COLO668 (cell line): ENCODE measurements around the gene CABP5.

Experiments used
- DNase-seq: peaks from one replicate; lab custom pipeline; 2025; ENCODE audit not compliant: unreplicated experiment; lab: John Stamatoyannopoulos, UW

CABP5 gene

GRCh38 chr19:48033604-48034003 is 10.3 kb downstream of the CABP5 start:
- no peak for DNase-seq

DNA sequence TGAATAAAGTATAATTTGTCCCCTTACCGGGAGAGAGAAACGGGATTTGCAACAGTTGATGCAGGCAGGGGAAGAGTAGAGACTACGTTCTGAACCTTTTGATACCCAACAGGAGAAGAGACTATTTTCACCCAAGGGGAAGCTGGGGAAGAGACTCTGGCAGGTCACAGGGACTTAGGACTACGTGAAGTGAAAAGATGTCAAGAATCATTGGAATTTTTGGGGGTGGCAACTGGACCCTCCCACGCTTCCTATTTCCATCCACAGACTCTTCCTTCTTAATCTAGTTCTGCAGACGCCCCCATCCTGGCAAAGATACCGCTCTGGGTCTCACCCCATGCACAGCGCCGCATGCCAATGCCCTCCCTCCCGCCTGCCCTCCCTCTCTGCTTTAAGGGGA is 13.8 kb downstream of the CABP5 start:
- DNase-seq, result no peak

DNA sequence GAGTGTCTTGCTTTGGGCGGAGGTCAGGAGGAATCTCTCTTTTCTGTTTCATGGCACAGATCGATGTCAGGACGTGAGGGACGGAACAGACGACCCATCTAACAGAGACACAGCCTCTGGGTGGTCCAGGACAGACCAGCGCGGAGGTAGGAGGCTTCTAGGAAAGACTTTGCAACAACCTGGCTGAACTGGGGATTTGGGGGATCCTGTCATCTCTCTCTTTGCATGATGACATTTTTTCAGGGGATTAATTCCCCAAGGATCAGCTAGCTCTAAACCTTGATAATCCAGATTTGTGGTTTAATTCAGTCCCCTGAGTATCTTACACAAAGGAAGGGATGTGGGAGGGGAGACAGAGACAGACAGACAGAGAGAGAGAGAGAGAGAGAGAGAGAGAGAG is 14.4 kb downstream of the CABP5 start:
- DNase-seq, result no peak

DNA sequence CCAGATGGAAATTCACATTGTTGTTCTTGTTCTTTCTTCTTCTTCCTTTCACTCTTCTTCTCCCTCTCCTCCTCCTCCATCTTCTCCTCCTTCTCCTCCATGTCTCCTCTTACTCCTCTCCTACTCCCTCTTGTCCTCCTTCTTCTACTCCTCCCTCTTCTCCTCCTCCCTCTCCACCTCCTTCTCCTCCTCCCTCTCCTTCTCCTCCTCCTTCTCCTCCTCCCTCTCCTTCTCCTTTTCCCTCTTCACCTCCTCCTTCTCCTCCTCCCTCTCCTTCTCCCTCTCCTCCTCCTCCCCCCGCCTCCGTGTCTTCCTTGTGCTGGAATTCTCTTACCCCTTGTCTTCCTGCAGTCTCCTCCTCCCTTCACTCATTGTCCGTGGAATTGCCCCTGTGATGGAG is 18.4 kb downstream of the CABP5 start:
- no peak for DNase-seq

DNA sequence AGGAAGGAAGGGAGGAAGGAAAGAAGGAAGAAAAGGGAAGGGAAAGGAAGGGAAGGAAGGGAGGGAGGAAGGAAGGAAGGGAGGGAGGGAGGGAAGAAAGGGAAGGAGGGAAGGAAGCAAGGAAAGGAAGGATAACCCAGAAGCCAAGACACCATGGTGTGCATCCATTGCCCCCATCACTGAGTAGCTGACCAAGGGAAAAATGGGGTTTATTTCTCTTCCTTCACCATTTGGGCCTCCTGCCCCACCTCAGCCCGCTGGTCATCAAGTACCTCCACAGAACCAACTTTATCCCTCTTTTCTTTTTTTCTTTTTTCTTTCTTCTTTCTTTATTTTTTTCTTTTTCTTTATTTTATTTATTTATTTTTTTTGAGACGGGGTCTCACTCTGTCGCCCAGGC is 20.4 kb downstream of the CABP5 start:
- DNase-seq, result no peak

DNA sequence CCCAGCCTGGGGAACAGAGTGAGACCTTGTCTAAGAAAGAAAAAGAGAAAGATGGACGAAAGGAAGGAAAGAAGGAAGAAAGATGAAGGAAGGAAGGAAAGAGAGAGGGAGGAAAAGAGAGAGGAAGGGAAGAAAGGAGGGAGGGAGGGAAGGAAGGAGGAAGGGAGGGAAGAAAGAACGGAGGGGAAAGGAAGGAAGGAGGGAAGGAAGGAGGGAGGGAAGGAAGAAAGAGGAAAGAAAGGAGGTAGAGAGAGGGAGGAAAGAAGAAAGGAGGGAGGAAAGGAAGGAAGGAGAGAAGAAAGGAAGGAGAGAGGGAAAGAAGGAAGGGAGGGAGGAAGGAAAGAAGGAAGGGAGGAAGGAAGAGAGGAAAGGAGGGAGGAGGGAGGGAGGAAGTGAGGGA is 20.9 kb downstream of the CABP5 start:
- DNase-seq, result no peak

DNA sequence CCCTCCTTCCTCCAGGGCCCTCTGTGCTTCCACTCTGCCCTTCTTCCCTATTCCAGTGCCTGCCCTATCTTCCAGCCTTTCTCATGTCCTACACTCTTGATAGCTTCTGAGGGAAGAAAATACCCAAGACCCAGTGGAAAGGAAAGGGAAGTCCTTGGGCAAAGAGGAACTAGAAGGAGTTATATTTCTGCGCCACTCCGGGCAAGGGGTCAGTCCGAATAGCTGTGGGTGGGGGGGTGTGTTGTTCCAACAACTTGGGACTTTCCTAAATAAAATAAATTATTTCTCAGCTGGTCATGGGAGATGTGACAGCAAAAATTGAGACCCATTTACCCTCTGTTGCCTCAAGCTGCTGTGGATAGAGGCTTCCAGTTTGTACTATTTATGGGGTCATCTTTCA is 23.2 kb downstream of the CABP5 start:
- DNase-seq, result no peak

DNA sequence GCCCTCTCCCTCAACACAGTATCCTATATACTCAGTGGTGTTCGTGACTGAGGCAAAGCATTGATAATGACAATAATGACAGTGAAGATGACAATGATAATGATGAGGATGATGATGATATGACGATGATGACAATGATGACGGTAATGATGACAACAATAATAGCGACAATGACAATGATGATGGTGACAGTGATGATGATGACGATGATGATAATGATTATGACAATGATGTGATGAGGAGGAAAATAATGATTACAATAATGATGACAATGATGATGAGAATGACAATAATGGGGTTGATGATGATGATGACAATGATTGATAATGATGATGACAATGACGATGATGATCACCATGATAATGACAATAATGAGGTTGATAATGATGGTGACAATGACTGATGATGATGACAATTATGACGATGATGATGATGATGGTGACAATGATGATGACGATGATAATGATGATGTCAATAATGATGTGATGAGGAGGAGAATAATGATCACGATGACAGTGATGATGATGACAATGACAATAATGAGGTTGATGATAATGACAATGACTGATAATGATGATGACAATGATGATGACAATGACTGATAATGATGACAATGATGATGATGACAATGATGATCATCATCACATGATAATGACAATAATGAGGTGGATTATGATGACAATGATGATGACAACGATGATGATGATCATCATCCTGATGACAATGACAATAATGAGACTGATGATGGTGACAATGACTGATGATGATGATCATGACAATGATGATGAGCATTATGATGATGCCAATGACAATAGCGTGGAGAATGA is 32.7 kb downstream of the CABP5 start:
- no peak for DNase-seq

DNA sequence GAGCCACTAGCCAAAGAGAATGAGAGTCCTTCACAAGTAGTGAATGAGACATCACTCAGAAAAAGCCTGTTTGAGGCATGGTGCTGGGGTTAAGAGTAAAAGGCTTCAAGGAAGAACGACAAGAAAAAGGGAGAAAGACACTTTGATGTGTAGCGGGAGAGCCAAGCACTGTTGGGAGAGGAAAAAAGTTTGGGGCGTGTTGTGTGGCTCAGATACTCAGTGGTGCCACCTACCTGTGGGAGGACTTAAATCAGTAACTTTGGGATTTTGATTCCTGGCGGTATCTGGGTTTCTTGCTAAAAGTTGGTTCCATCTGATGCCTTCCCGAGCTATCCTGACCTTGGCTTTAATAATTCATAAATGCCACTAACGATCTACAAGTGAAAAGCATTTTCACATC is 37.1 kb downstream of the CABP5 start:
- no peak for DNase-seq

GRCh38 chr19:48004236-48004635 is 39.6 kb downstream of the CABP5 start:
- no peak for DNase-seq

- DNase-seq, result no peak
Measured at GRCh38 chr19:48000846-48001245, 43.0 kb downstream of the CABP5 start.

GRCh38 chr19:47998800-47999199 is 45.1 kb downstream of the CABP5 start:
- DNase-seq, result no peak

- DNase-seq, result no peak
Measured at GRCh38 chr19:47996230-47996727, 47.6 kb downstream of the CABP5 start.

GRCh38 chr19:47994209-47994802 is 49.6 kb downstream of the CABP5 start, which contains the start of gene ELSPBP1:
Gene ELSPBP1, plus strand, starts transcription at chr19:47994632. Its CDS starts 14,036 bp downstream, at chr19:48008668.
- no peak for DNase-seq

- DNase-seq, result no peak
Measured at GRCh38 chr19:47992070-47992469, 51.8 kb downstream of the CABP5 start, which contains the start of gene BSPH1. Gene BSPH1, minus strand, starts transcription at chr19:47992170. Its CDS starts 89 bp downstream, at chr19:47992081.

DNA sequence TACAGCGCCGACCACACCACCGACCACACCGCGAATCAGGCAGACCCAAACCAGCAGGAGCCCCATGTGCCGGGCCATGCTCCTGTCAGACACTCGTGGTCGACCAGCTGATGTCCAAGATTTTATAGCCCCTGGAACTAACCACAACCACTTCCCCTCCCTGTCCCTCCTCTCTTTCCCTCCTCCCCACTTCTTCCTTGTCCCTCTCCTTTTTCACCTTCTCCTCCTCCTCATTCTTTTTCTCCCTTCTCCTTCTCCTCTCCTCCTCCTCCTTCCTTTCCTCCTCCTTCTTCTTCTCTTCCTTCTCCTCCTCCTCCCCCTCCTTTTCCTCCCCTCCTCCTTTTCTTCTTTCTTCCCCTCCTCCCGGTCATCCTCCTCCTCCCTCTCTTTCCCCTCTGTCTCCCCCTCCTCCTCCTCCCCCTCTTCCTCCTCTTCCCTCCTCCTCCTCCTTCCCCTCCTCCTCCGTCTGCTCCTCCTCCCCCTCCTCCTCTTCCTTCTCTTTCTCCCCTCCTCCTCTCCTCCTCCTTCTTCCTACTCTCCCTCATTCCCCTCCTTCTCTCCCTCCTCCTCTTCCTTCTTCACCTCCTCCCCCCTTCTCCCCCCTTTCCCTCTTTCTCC is 52.6 kb downstream of the CABP5 start:
- DNase-seq, result no peak
